H9 (cell line): ENCODE measurements around the gene KRT35. TPM values are rescaled to one million over a fixed set of nuclear protein-coding genes. Genes with fewer than 3 reads are reported as not detected.
A peak's percentile ranks its signal among the peaks of the same experiment; 100 is the strongest.

Source experiments
- DNase-seq: peaks from one replicate; pipeline ENCODE4 v3.0.0-alpha.2; 2017
- H2AFZ ChIP-seq: one replicate; pipeline ENCODE4 v1.6.1; 2013; ENCODE audit warnings: mild to moderate bottlenecking, low read length, control low read depth, moderate library complexity
- H2AK5ac ChIP-seq: 2 replicates; pipeline ENCODE4 v1.6.1; 2013; ENCODE audit warnings: low read length, control low read depth, mixed read lengths; ENCODE audit not compliant: insufficient read length
- H2BK120ac ChIP-seq: one replicate; pipeline ENCODE4 v1.6.1; 2013; ENCODE audit warnings: low read depth, mild to moderate bottlenecking, low read length, control low read depth, inconsistent platforms; ENCODE audit not compliant: poor library complexity, severe bottlenecking
- H2BK12ac ChIP-seq: 2 replicates; pipeline ENCODE4 v1.6.1; 2013; ENCODE audit warnings: low read length, control low read depth, mixed read lengths, low read depth; ENCODE audit not compliant: insufficient read length
- H2BK15ac ChIP-seq: 2 replicates; pipeline ENCODE4 v1.6.1; 2013; ENCODE audit warnings: low read depth, low read length, control low read depth
- H2BK20ac ChIP-seq: one replicate; pipeline ENCODE4 v1.6.1; 2013; ENCODE audit warnings: low read depth, mild to moderate bottlenecking, low read length, control low read depth, inconsistent platforms; ENCODE audit not compliant: poor library complexity, severe bottlenecking
- H2BK5ac ChIP-seq: 2 replicates; pipeline ENCODE4 v1.6.1; 2013; ENCODE audit warnings: low read length, control low read depth, mixed read lengths; ENCODE audit not compliant: insufficient read length
- H3K14ac ChIP-seq: 2 replicates; pipeline ENCODE4 v1.6.1; 2013; ENCODE audit warnings: low read length, control low read depth; ENCODE audit not compliant: insufficient read depth
- H3K18ac ChIP-seq: 2 replicates; pipeline ENCODE4 v1.6.1; 2013; ENCODE audit warnings: low read depth, mild to moderate bottlenecking, mixed read lengths, low read length, control low read depth; ENCODE audit not compliant: insufficient read length
- H3K23ac ChIP-seq: 2 replicates; pipeline ENCODE4 v1.6.1; 2013; ENCODE audit warnings: low read length, control low read depth, mixed read lengths, low read depth; ENCODE audit not compliant: insufficient read length
- H3K23me2 ChIP-seq: 2 replicates; pipeline ENCODE4 v1.6.1; 2013; ENCODE audit warnings: low read depth, mild to moderate bottlenecking, mixed read lengths, low read length, control low read depth; ENCODE audit not compliant: insufficient read length, poor library complexity, severe bottlenecking
- H3K27ac ChIP-seq: 2 replicates; pipeline ENCODE4 v1.5.1; 2013; ENCODE audit warnings: low read length, control low read depth, mixed read lengths, low read depth; ENCODE audit not compliant: insufficient read length
- H3K27me3 ChIP-seq: 2 replicates; pipeline ENCODE4 v1.6.1; 2013; ENCODE audit warnings: low read length, control low read depth, inconsistent platforms; ENCODE audit not compliant: insufficient read depth
- H3K4ac ChIP-seq: 2 replicates; pipeline ENCODE4 v1.6.1; 2013; ENCODE audit warnings: low read depth, mild to moderate bottlenecking, control low read depth, inconsistent platforms, low read length, moderate library complexity
- H3K4me1 ChIP-seq: 2 replicates; pipeline ENCODE4 v1.6.1; 2013; ENCODE audit warnings: low read length, control low read depth, inconsistent platforms; ENCODE audit not compliant: insufficient read depth
- H3K4me2 ChIP-seq: 2 replicates; pipeline ENCODE4 v1.6.1; 2013; ENCODE audit warnings: low read length, control low read depth, mixed read lengths; ENCODE audit not compliant: insufficient read length, insufficient read depth
- H3K56ac ChIP-seq: 2 replicates; pipeline ENCODE4 v1.6.1; 2013; ENCODE audit warnings: low read depth, mild to moderate bottlenecking, mixed read lengths, low read length, control low read depth; ENCODE audit not compliant: insufficient read length
- H3K79me1 ChIP-seq: 2 replicates; pipeline ENCODE4 v1.6.1; 2013; ENCODE audit warnings: low read depth, mild to moderate bottlenecking, moderate library complexity, low read length, control low read depth, inconsistent platforms; ENCODE audit not compliant: insufficient read depth, poor library complexity, severe bottlenecking
- H3K79me2 ChIP-seq: 2 replicates; pipeline ENCODE4 v1.6.1; 2013; ENCODE audit warnings: low read length, control low read depth, inconsistent platforms; ENCODE audit not compliant: insufficient read depth
- H3K9ac ChIP-seq: 2 replicates; pipeline ENCODE4 v1.6.1; 2013; ENCODE audit warnings: low read length, control low read depth, mixed read lengths; ENCODE audit not compliant: insufficient read length; ENCODE audit errors: extremely low read depth
- H3K9me3 ChIP-seq: one replicate; pipeline ENCODE4 v1.6.1; 2013; ENCODE audit warnings: low read depth, low read length, inconsistent platforms; ENCODE audit not compliant: control insufficient read depth
- H3T11ph ChIP-seq: one replicate; pipeline ENCODE4 v1.6.1; 2013; ENCODE audit warnings: mild to moderate bottlenecking, low read length, control low read depth, inconsistent platforms
- H4K20me1 ChIP-seq: one replicate; pipeline ENCODE4 v1.6.1; 2013; ENCODE audit not compliant: control insufficient read depth, insufficient read length, insufficient read depth
- H4K5ac ChIP-seq: 2 replicates; pipeline ENCODE4 v1.6.1; 2013; ENCODE audit warnings: low read depth, mild to moderate bottlenecking, mixed read lengths, low read length, control low read depth; ENCODE audit not compliant: insufficient read length
- H4K8ac ChIP-seq: replicated peaks from 2 replicates; pipeline ENCODE4 v1.6.1; 2013; ENCODE audit warnings: low read length, control low read depth, mixed read lengths, low read depth; ENCODE audit not compliant: insufficient read length
- H4K91ac ChIP-seq: 2 replicates; pipeline ENCODE4 v1.6.1; 2013; ENCODE audit warnings: low read depth, mild to moderate bottlenecking, moderate library complexity, mixed read lengths, low read length, control low read depth; ENCODE audit not compliant: insufficient read length
- H3K27ac Mint-ChIP-seq, 3 experiments: 2 replicates in 2 of 3; 3 replicates in 1 of 3; pipeline ENCODE4 v1.8.0; 2020 to 2021; ENCODE audit warnings: mixed read lengths in 3 of 3, mild to moderate bottlenecking in 1 of 3, moderate library complexity in 1 of 3
- H3K27me3 Mint-ChIP-seq: 2 replicates; pipeline ENCODE4 v1.8.0; 2021; ENCODE audit warnings: low read depth, mild to moderate bottlenecking, moderate library complexity, mixed read lengths
- H3K36me3 Mint-ChIP-seq, 3 experiments: 2 replicates in 2 of 3; 3 replicates in 1 of 3; pipeline ENCODE4 v1.8.0; 2020 to 2021; ENCODE audit warnings: low read depth in 3 of 3, mixed read lengths in 3 of 3; ENCODE audit not compliant: insufficient read depth in 1 of 3
- H3K4me1 Mint-ChIP-seq, 2 experiments: 2 replicates each; pipeline ENCODE4 v1.8.0; 2020; ENCODE audit warnings: mixed read lengths in 2 of 2
- H3K4me3 Mint-ChIP-seq, 2 experiments: 2 replicates in 1 of 2; 3 replicates in 1 of 2; pipeline ENCODE4 v1.8.0; 2020 to 2021; ENCODE audit warnings: mild to moderate bottlenecking in 2 of 2, mixed read lengths in 2 of 2, moderate library complexity in 1 of 2
- H3K9me3 Mint-ChIP-seq, 2 experiments: 2 replicates in 1 of 2; 3 replicates in 1 of 2; pipeline ENCODE4 v1.8.0; 2020; ENCODE audit warnings: mild to moderate bottlenecking in 2 of 2, mixed read lengths in 2 of 2, moderate library complexity in 1 of 2
- CTCF ChIP-seq: fragments of 200-600 bp; sonication (generic); conservative IDR thresholded peaks from 3 replicates; pipeline ENCODE4 v1.8.0; 2021; ENCODE audit warnings: antibody characterized with exemption, mild to moderate bottlenecking
- WGBS: extraction: QIAGEN DNeasy Blood & Tissue Kit; methylation state at CpG from one replicate; pipeline ENCODE4 v1.1.7; 2013; ENCODE audit warnings: missing lambda C conversion rate, low lambda C conversion rate, mixed read lengths; ENCODE audit not compliant: insufficient read length; ENCODE audit errors: extremely low coverage; 5-methylcytosine and 5-hydroxymethylcytosine counted together
- total RNA-seq: library from RNA; stranded (reverse); gene quantifications from 2 replicates; pipeline ENCODE4 v1.2.1, GENCODE V29; 2021

Gene KRT35
- total RNA-seq, 1 experiment from 2014 or later = not detected

GRCh38 chr17:41489531-41489930 lies 8.6 kb upstream of the KRT35 start, which contains the start of gene KRT36:
TSS of gene KRT36 (minus strand) at chr17:41489910. CDS start at chr17:41489864, 46 bp downstream.
- H2BK5ac ChIP-seq = no peak within 1 kb of the TSS
- H3K4me1 ChIP-seq = no peaks in the 10 kb centered on the region
- H3K79me1 ChIP-seq = no peaks in the 10 kb centered on the region
- Mint-ChIP-seq H3K36me3 (no peaks in the 10 kb centered on the region), H3K27me3 (peaks cover 34% of the 10 kb centered on the region), H3K9me3 (no peaks in the 10 kb centered on the region), H3K27ac (peak within 1 kb of the TSS in 1 of 3 experiments; percentile 31; a peak in 1 of 7 replicates), H3K4me1 (peaks cover 1 to 2% of the 10 kb centered on the region in 2 experiments; a peak in 2 of 4 replicates), H3K4me3 (no peak within 1 kb of the TSS)
- H3K56ac ChIP-seq = no peak within 1 kb of the TSS
- H2BK12ac ChIP-seq = no peak within 1 kb of the TSS
- H3K23ac ChIP-seq = no peak within 1 kb of the TSS
- H4K8ac ChIP-seq = no peak within 1 kb of the TSS
- H3K4ac ChIP-seq = no peak within 1 kb of the TSS
- H3K27me3 ChIP-seq = no peaks in the 10 kb centered on the region
- no peak within 1 kb of the TSS for H2AK5ac ChIP-seq
- H2BK120ac ChIP-seq = no peak within 1 kb of the TSS
- H4K91ac ChIP-seq = no peak within 1 kb of the TSS
- H2BK15ac ChIP-seq = no peak within 1 kb of the TSS
- no peaks in the 10 kb centered on the region for H3K9me3 ChIP-seq
- H3K4me2 ChIP-seq = no peak within 1 kb of the TSS
- H2AFZ ChIP-seq = no peak within 1 kb of the TSS
- H3K18ac ChIP-seq = no peak within 1 kb of the TSS
- no peak within 1 kb of the TSS for H3K9ac ChIP-seq
- H3K79me2 ChIP-seq = no peaks in the 10 kb centered on the region
- H3K23me2 ChIP-seq = peaks cover 3% of the 10 kb centered on the region
- no peak within 1 kb of the TSS for H2BK20ac ChIP-seq
- H3T11ph ChIP-seq = no peak within 1 kb of the TSS
- no peaks in the 10 kb centered on the region for H4K20me1 ChIP-seq
- no peak within 1 kb of the TSS for H3K14ac ChIP-seq
- no peak for TF ChIP-seq CTCF
- H4K5ac ChIP-seq = no peak within 1 kb of the TSS
- DNase-seq = no peak
- H3K27ac ChIP-seq = no peak within 1 kb of the TSS
- WGBS = no CpG with 5 or more reads among the region's 12 CpGs
